Choroid plexus epithelial cell (primary cell): Measurements from ENCODE around the gene SRC.

Experiments used
- DNase-seq: peaks from one replicate; pipeline ENCODE4 v3.0.0-alpha.2; 2010; ENCODE audit warnings: low read depth
- H3K4me3 ChIP-seq: 2 replicates; pipeline ENCODE4 v1.5.1; 2011; ENCODE audit warnings: low read depth, mild to moderate bottlenecking, control low read depth, low read length, moderate library complexity
- TF ChIP-seq, protein P1 (sequence below): conservative IDR thresholded peaks from 2 replicates; pipeline ENCODE4 v1.5.1; 2011; ENCODE audit warnings: low read depth, mild to moderate bottlenecking, control low read depth, inconsistent platforms, low read length, moderate library complexity

Gene SRC

DNA sequence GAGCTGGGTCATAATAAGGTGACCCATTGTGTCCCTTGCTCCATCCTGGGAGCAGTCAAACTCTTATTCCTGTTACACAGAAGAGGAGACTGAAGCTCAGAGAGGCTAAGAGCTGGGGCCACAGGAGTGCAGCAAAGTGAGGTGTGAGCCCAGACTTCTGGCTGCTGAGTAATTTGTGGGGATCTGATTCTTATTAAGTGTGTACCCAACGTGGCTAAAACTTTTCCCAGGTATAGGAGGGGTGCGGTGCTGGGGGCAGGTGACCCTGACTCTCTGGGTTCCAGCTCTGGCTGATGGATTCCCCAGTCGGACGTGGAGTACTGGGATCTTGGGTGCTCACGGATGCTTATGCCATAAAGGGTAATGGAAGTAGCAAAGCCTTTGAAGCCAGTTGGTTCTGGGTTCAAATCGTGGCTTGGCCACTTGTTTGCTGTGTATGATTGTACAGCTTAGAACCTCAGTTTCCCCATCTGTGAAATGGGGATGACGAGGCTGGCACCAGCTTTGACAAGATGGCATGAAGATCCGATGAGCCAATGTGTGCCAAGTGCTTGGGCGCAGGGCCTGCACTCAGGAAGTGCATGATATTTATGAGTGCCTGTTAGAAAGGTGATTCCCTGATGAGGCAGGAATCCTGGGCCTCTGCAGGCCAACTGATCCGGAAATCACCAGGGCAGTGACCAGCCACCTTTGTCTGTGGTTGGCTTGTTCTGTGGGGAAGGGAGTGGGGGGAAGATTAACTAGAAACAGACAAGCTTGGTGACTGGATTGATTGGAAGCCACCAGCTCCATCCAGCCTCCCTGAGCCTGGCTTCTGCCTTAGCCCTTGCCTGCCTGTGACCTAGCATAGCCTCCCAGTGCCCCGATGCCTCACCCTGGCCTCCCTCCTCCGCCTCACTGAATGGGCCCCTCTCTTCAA, 6.0 kb downstream of the SRC start:
- no peak for DNase-seq

GRCh38 chr20:37352608-37352980, 6.7 kb downstream of the SRC start:
- DNase-seq, result no peak
- H3K4me3 ChIP-seq, result no peak overlapping the region
- TF ChIP-seq, protein P1, sequence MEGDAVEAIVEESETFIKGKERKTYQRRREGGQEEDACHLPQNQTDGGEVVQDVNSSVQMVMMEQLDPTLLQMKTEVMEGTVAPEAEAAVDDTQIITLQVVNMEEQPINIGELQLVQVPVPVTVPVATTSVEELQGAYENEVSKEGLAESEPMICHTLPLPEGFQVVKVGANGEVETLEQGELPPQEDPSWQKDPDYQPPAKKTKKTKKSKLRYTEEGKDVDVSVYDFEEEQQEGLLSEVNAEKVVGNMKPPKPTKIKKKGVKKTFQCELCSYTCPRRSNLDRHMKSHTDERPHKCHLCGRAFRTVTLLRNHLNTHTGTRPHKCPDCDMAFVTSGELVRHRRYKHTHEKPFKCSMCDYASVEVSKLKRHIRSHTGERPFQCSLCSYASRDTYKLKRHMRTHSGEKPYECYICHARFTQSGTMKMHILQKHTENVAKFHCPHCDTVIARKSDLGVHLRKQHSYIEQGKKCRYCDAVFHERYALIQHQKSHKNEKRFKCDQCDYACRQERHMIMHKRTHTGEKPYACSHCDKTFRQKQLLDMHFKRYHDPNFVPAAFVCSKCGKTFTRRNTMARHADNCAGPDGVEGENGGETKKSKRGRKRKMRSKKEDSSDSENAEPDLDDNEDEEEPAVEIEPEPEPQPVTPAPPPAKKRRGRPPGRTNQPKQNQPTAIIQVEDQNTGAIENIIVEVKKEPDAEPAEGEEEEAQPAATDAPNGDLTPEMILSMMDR, result no peak

More for the DNA sequence above, 6.0 kb downstream of the SRC start:
- TF ChIP-seq, protein P1, result no peak
- no peak overlapping the region for H3K4me3 ChIP-seq

DNA sequence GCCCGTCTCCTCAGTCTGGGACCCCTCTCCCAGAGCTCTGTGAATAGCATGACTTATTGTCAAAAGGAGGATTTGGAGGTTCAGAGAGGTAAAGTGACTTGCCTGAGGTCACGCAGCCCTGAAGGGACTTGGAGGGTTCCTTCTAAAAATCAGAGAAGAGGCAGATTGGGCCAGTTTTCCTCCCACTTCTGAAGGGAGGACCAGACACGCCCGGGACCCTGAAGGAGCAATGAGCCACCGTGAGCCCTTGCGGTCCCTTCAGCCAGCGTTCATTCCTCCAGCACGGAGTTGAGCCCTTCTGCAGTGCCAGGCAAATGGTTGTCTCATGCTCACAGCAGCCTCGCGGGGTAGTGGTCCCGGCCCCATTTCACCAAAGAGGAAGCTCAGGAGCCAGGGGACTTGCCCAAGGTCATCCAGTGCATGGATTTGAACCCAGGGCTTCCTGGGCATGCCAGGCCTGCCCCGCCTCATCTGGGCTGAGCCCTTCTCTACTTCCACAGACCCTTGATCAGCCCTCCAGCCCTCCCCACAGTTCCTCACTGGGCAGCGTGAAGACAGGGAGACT, 7.4 kb downstream of the SRC start:
- no peak overlapping the region for H3K4me3 ChIP-seq
- no peak for DNase-seq
- TF ChIP-seq, protein P1, result no peak

GRCh38 chr20:37354210-37355195, 8.6 kb downstream of the SRC start:
- no peak for DNase-seq
- TF ChIP-seq, protein P1, result no peak
- no peak overlapping the region for H3K4me3 ChIP-seq

DNA sequence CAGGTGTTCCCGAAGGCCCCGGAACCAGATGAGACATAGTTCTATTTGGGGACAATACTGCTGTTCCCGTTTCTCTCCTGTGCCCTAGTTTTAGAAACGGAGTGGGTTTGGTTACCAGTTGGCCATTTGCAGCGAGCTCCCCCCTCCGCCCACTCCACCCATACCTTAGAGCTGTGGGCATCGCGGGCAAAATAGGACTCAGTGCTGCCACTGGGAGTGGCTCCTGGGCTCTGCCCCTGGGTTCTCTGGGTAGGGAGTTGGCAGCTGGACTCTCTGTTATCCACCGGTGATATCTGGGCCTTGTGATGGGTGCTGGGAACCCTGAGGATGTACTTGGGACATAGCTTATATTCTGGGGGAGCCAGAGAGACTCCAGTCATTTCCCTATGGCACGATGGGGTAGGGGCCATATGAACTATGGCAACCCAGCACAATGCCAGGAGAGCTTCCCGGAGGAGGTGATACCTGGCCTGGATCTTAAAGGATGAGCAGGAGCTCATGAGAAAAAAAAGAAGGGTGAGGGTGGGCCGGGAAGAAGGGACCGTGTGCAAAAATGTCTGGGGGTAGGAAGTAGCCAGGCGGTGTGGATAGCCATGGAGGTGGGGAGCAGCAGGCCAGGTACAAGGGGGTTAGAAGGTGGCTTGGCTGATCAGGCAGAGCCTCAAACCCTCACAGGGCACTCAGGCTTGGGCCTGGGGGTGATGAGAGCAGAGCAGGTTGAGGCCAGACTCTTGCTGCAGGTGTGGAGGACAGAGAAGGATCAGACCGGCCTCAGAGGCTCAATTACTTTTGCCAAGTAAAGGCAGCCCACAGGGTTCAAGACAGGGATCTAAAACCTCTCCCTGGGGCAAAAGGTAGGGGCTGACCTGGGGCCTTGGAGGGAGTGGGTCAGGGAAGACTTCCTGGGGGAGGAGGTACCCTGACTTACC, 9.6 kb downstream of the SRC start:
- TF ChIP-seq, protein P1, result no peak
- no peak overlapping the region for H3K4me3 ChIP-seq
- DNase-seq, result no peak

DNA sequence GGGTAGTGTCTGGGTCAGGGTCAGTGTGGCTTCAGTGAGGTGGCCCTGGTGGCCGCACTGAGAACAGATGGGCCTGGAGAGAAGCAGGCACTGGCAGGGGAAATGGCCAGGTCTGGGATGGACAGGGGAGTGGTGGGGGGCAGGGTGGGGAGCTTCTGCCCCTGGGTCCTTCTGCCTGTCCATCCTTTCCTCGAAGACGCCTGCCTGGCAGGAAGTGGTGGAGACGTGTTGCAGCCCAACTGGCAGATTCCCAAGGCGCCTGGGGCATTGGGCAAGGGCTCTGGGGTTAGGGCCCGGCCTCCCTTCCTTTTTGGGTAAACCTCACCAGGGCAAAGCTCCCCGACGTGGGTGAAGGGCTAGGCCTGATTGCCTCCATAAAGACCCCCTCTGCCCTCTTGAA, 10.4 kb downstream of the SRC start:
- no peak for DNase-seq
- TF ChIP-seq, protein P1, result no peak
- H3K4me3 ChIP-seq, result no peak overlapping the region
